Motor neuron (in vitro differentiated cells): ENCODE results near the gene CD2BP2. TPM values are rescaled to one million over a fixed set of nuclear protein-coding genes. Genes with fewer than 3 reads are reported as not detected.

Source experiments
- ATAC-seq, 8 experiments: fragments of 200-7000 bp; cut with Tn5 transposase; replicated peaks in 6 of 8; 2 replicates each; pipeline ENCODE4 v1.8.0; 2021; ENCODE audit warnings: mild to moderate bottlenecking in 8 of 8, moderate library complexity in 8 of 8
- H3K27ac ChIP-seq, 2 donors: fragments of 250-450 bp; sonication (Bioruptor Pico); 2 replicates each; pipeline ENCODE4 v1.9.0; 2021; ENCODE audit warnings: antibody characterized with exemption in 2 of 2, mild to moderate bottlenecking in 2 of 2, moderate library complexity in 1 of 2
- H3K4me1 ChIP-seq, 2 donors: fragments of 250-450 bp; sonication (Bioruptor Pico); replicated peaks in 1 of 2; 2 replicates each; pipeline ENCODE4 v1.6.1; 2021; ENCODE audit warnings: antibody characterized with exemption in 2 of 2, mild to moderate bottlenecking in 2 of 2, moderate library complexity in 1 of 2
- H3K4me3 ChIP-seq, 5 donors: fragments of 250-450 bp; sonication (Bioruptor Pico); 2 replicates each; pipeline ENCODE4 v1.9.0; 2021; ENCODE audit warnings: antibody characterized with exemption in 5 of 5, mild to moderate bottlenecking in 5 of 5, moderate library complexity in 4 of 5
- WGBS, 10 experiments: fragments of 450-650 bp; shearing (Covaris generic); methylation state at CpG; one replicate each; pipeline ENCODE4 v1.0.0; 2022; 5-methylcytosine and 5-hydroxymethylcytosine counted together
- in situ Hi-C, 9 experiments: fragments of 400-800 bp; cut with MboI; loops; one replicate each; pipeline ENCODE4 v1.15.0; 2021; ENCODE audit warnings: low sequenced_read_pairs in 9 of 9, low pct_unique_long_range_greater_than_20kb in 2 of 9; ENCODE audit not compliant: unreplicated experiment in 9 of 9
- total RNA-seq, 8 experiments: library from RNA; unstranded; fragments of 300-600 nt; gene quantifications; 2 replicates each; pipeline versions ENCODE4 v1.2.3 to v1.2.4, GENCODE V29; 2022

The CD2BP2 gene
- total RNA-seq, 8 experiments from 2014 or later = 36.3 to 60.7 (median 44.6) TPM

DNA sequence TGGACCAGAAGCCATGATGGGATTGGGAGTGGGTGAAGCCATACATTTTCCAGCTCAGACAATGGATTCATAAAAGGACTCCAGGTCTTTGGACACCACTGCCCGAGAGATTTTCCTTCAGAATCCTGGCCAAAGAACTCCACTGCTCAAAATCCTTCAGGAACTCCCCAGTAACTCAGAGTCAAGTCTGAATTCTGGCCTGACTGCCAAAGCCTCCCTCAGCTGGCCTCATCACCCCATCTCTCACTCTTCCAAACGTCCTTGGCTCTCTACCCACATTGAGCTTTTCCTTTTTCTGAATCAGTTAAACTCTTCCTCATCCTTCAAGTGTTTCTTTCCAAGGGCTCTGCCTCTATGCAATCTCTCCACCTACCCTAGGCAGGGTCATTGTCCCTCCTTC, 28.4 kb upstream of the CD2BP2 start:
- ATAC-seq = no peak
- in situ Hi-C loops = no loop called here
- H3K4me1 ChIP-seq = peaks cover 0 to 4% of the 10 kb centered on the region in 2 donors
- WGBS, 10 experiments = 0 to 67% (median 57%) methylated on average over 1 to 2 of the region's 2 CpGs; no CpG with 5 or more reads in 3 of the 10 experiments
- no peak overlapping the region for H3K4me3 ChIP-seq
- no peak overlapping the region for H3K27ac ChIP-seq

DNA sequence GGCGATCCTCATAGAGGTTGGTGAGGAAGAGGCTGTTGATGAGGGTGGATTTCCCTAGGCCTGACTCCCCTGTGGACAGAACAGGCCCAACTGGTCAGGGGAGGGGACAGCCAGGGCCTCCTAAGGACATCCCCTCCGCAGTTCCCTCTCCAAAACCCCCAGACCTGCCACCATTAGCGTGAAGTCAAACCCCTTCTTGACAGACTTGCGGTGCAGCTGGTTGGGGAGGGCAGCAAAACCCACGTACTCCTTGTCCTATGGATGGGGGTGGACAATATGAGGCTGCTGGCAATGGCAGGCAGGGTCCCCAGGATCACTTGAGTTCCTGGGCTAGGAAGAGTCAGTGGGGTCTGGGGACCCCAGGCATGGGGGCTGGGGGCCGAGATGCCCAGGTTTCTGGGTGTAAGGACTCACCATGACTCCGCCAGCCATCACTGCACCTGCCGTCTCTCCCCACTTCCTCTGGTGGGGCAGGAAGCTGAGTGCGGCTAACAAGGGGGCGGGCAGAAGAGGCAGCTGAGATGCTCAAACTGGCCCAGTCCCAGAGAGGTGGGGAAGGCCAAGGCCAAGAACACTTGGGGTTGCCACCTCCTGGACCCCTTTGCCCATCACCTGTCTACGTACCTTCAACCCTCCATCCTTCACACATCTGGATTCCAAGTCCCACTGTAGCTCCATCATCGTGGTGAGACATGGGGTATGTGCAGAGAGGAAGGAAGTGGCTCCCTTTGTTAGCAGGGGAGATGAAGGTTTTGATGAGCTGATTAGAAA, 27.2 kb upstream of the CD2BP2 start, which contains the start of gene SEPTIN1:
SEPTIN1 (minus strand) TSS at position 451 of the 771 bp plus-strand sequence; CDS start at position 432, 19 bp downstream.
- WGBS, 10 experiments = 0 to 87% (median 60%) methylated on average over 1 to 3 of the region's 12 CpGs; no CpG with 5 or more reads in 7 of the 10 experiments

DNA sequence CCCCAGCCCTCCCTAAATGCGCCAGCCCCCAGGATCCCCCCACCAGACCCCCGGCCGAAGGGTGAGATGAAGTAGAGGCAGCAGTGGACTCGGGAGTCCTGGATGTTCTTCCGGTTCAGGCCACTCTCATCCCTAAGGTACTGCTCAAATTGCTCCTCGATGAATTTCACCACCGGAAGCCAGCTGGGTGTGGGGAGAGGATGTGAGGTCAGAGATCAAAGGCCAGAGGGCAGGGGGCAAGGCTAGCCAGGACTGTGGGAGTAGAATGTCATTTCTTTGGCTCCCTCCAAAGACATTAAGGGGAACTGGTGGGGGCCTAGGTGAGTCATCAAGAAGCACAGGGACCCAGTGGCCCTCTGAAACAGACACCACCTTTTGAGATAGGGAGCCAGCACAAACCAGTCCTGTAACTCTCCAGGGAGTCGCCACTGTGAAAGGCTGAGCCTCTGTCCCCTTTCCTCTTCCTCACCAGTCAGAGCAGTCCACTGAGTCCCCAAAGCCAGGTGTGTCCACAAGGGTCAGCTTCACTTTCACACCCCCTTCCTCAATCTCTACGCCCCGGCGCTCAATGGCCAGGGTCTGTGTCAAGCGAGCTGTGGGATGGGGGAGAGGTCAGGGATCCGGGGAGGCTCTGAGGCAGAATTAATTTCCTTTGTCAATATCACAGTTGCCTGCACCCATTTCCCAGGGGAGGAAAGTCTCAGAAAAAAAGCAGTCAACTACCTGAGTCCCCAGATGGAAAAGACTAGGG, 26.4 kb upstream of the CD2BP2 start:
- in situ Hi-C loops = no loop called here
- no peak overlapping the region for H3K27ac ChIP-seq
- 75 to 100% (median 87%) methylated on average over 2 to 4 of the region's 13 CpGs; no CpG with 5 or more reads in 7 of the 10 experiments for WGBS, 10 experiments

More for the DNA sequence above, 27.2 kb upstream of the CD2BP2 start, which contains the start of gene SEPTIN1:
- Histone ChIP-seq H3K4me1 (peaks cover 2 to 6% of the 10 kb centered on the region in 2 donors), H3K27ac (no peak within 1 kb of the TSS), H3K4me3 (no peak within 1 kb of the TSS)
- ATAC-seq = no peak
- in situ Hi-C loops = no loop called here

DNA sequence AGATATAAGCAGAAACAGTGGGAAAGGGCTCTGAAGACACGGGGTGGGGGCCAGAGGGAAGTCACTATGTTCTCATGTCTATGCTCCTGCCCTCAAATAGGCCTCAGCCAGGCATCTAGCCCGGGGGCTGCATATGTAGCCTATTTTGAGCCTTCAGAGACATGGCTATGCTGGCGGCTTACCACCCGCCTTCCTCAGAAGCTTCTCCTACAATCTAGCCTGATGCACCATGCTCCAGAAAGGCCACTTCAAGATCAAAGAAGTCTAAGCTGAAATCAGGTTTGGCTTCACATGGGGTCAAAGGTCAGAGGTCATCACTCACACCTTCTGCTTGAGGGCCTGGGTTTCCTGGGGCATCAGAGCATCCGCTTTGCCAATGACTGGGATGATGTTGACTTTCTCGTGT, 25.7 kb upstream of the CD2BP2 start:
- H3K4me1 ChIP-seq = peaks cover 8 to 12% of the 10 kb centered on the region in 2 donors
- no peak overlapping the region for H3K27ac ChIP-seq
- H3K4me3 ChIP-seq = no peak overlapping the region
- 0 to 100% (median 83%) methylated on average over 1 to 3 of the region's 6 CpGs; no CpG with 5 or more reads in 4 of the 10 experiments for WGBS, 10 experiments
- in situ Hi-C loops = no loop called here
- ATAC-seq = no peak

More for the DNA sequence above, 26.4 kb upstream of the CD2BP2 start:
- Histone ChIP-seq H3K4me3 (no peak overlapping the region), H3K4me1 (peaks cover 8 to 12% of the 10 kb centered on the region in 2 donors)
- ATAC-seq = no peak

DNA sequence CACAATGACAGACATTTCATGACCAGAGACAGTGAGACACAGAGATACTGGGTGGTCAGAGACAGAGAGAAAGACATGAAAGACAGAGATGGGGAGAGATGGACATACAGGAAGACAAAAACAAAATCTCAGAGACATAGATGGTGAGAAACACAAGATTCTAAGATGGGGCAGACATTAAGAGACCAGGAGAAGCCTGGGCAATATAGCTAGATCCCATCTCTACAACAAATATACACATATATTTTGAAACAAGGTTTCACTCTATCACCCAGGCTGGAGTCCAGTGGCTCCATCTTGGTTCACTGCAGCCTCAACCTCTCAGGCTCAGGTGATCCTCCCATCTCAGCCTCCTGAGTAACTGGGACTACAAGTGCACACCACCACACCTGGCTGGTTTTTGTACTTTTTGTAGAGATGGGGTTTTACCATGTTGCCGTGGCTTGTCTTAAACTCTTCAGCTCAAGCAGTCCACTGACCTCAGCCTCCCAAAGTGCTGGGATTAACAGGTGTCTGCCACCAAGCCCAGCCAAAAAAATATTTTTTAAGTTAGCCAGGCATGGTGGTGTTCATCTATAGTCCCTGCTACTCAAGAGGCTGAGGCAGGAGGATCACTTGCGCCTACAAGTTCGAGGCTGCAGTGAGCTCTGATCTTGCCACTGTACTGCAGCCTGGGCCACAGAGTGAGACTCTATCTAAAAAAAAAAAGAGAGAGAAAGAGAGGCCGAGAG, 25.1 kb upstream of the CD2BP2 start:
- no peak overlapping the region for H3K27ac ChIP-seq
- in situ Hi-C loops = no loop called here
- WGBS, 10 experiments = 83 to 100% (median 100%) methylated on average over 1 to 3 of the region's 4 CpGs; no CpG with 5 or more reads in 5 of the 10 experiments
- H3K4me1 ChIP-seq = peaks cover 8 to 12% of the 10 kb centered on the region in 2 donors
- ATAC-seq = no peak
- H3K4me3 ChIP-seq = no peak overlapping the region

DNA sequence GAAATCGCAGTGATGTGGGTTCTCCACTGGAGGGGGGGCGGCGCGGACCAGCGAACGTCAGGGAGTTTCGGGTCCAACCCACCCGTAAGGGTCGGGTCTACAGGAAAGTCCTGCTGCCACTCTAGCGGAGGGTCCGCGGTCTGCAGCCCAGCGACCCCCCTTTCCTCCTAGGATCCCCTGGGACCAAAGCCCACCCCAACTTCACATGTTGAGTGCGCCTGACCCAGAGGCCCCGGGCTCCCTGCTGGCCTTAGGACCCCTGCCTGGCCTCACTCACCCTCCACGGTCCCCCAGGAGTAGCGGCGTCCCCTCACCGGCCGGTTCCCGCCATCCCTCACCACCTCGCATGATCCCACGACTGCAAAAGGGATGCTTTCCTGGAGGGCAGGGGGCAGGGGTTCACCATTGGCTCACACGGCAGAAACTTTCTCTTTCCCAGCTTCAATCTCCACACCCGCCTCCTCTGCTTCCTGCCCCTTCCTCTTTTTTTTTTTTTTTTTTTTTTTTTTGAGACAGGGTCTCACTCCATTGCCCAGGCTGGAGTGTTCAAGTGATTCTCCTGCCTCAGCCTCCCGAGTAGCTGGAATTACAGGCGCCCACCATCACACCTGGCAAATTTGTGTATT, 24.2 kb upstream of the CD2BP2 start:
- ATAC-seq = no peak
- Histone ChIP-seq H3K27ac (peak overlapping the region; percentile 64 to 100), H3K4me3 (peak overlapping the region; percentile 50 to 80 (median 52)), H3K4me1 (peaks cover 8 to 12% of the 10 kb centered on the region in 2 donors)
- in situ Hi-C loops = no loop called here
- WGBS, 10 experiments = 3 to 100% (median 68%) methylated on average over 1 to 11 of the region's 27 CpGs; no CpG with 5 or more reads in 2 of the 10 experiments

DNA sequence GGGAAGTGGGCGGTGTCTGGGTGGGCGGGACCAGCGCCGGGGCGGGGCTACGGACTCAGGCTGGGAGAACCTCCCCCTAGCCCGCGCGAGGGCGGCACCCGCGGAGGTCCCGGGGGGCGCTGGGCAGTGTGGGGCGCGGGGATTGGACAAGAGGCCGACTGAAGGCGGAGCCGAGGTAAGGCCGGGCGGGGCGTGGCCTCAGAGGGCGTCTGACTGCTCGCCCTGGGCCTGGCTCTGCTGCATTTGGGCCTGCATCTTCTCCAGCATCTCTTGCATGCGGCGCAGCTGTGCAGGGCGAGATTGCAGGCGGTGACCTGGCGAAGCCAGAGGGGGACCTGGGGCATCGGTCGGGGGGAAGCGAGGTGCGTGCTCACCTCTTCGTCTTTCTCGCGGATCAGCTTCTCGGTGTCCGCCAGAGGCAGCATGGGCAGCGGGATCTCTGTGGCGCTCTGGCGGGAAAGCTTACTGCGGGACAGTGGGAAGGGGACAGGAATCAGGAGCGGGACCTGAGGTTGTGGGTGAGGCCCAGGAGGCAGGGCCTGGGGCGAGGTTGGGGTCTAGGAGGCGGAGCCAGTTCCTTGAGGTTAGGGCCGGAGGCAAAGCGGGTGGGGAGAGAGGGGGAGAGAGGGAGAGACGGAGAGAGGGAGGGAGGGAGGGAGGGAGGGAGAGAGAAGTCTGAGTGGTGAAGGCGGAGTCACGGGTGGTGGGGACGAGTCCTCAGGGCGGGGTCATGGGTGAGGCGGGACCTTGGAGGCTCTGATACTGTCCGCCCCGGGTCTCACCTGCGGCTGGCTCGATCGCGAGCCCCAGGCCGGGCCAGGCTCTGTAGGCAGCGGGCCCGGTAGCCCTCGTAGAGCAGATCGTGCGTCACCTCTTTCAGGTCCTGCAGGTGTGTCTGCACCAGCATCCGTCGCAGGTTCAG, 23.4 kb upstream of the CD2BP2 start:
- in situ Hi-C loops = no loop called here
- 0% methylated on average over 2 to 10 of the region's 67 CpGs; no CpG with 5 or more reads in 8 of the 10 experiments for WGBS, 10 experiments
- Histone ChIP-seq H3K27ac (peak overlapping the region; percentile 97 to 100), H3K4me3 (peak overlapping the region; percentile 50 to 80 (median 52)), H3K4me1 (peaks cover 8 to 12% of the 10 kb centered on the region in 2 donors)
- peak; percentile 88 to 93 (median 92) for ATAC-seq

DNA sequence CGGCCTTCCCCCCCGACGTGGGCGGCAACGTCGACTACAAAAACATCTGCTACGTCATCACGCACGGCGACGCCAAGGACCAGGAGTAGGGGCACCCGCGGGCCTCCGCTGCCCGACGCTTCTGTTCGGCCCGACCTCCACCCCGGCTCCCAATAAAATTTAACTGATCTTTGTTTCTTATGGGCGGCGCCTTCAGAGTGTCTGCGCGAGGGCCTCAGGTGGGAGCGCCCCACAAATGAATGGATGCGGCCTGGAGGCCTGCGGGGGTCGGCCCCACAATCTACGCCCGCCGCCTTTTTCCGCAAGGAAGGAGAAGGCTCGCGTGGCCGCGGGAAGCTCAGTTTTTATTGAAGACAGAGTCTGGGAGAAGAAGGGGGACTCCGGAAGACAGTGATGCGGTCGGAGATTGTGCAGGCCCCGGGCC, 22.7 kb upstream of the CD2BP2 start:
- peak; percentile 57 to 71 (median 63) for ATAC-seq
- H3K4me3 ChIP-seq = peak overlapping the region; percentile 50 to 80 (median 52)
- in situ Hi-C loops = no loop called here
- peaks cover 8 to 12% of the 10 kb centered on the region in 2 donors for H3K4me1 ChIP-seq
- no CpG with 5 or more reads among the region's 39 CpGs for WGBS, 10 experiments
- H3K27ac ChIP-seq = peak overlapping the region; percentile 97 to 100

DNA sequence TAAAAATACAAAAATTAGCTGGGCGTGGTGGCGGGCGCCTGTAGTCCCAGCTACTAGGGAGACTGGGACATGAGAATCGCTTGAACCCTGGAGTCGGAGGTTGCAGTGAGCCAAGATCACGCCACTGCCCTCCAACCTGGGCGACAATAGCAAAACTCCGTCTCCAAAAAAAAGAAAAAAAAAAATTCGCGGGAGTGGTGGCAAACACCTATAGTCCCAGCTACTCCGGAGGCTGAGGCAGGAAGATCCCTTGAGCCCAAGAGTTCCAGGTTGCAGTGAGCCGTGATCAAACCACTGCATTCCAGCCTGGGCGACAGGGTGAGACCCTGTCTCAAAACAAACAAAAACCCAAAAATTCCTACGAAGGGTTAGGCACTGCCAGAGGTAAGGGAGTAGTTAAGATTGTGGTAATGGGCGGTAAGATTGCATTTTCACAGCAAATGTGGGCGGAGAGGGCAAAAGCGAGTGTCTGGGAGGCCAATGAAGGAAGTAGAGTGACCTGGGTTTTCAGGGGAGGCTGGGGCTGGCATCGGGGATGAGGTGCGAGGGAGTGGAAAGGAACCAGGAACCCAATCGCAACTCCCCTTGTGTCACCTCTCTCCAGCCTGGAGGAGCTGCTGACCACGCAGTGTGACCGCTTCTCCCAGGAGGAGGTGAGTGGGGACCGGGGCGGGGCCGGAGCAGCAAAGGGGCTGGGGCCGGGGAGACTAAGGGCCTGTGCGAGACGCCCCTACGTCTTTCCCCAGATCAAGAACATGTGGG, 22.1 kb upstream of the CD2BP2 start:
- no peak for ATAC-seq
- peak overlapping the region; percentile 50 to 80 (median 52) for H3K4me3 ChIP-seq
- H3K27ac ChIP-seq = peak overlapping the region; percentile 97 to 100
- in situ Hi-C loops = no loop called here
- H3K4me1 ChIP-seq = peaks cover 8 to 12% of the 10 kb centered on the region in 2 donors
- 40 to 100% (median 73%) methylated on average over 1 to 10 of the region's 29 CpGs; no CpG with 5 or more reads in 2 of the 10 experiments for WGBS, 10 experiments

DNA sequence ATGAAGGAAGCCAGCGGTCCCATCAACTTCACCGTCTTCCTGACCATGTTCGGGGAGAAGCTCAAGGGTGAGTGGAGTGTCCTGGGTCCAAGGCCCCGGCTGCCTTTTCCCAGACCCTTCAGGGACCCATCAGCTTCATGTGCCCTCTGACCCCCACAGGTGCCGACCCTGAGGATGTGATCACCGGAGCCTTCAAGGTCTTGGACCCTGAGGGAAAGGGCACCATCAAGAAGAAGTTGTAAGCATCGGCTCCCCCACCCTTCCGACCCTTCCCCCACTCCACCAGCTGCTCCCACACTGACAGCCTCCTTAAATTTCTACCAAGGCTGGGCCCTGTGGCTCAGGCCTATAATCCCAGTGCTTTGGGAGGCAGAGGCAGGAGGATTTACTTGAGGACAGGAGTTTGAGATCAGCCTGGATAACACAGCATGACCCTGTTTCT, 21.4 kb upstream of the CD2BP2 start:
- H3K4me3 ChIP-seq = no peak overlapping the region

DNA sequence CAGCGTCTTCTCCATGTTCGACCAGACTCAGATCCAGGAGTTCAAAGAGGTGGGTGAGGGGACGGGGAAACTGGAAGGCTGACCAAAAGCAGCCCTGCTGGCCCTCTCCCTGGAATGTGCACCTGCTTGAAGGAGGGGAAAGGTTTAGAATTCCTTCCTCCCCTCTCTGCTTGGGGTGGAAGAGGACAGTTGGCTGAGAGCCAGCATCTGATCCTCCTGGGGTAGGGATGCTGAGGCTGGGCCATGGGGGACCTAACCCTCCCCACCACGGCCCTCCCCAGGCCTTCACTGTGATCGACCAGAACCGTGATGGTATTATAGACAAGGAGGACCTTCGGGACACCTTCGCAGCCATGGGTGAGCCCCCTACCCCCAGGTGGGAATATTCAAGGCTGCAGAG, 20.8 kb upstream of the CD2BP2 start:
- no peak for ATAC-seq
- Histone ChIP-seq H3K4me1 (peaks cover 16 to 19% of the 10 kb centered on the region in 2 donors), H3K27ac (no peak overlapping the region), H3K4me3 (no peak overlapping the region)
- WGBS, 10 experiments = 60 to 88% methylated on average over 2 to 3 of the region's 8 CpGs; no CpG with 5 or more reads in 8 of the 10 experiments
- in situ Hi-C loops = no loop called here

More for the DNA sequence above, 21.4 kb upstream of the CD2BP2 start:
- H3K27ac ChIP-seq = no peak overlapping the region
- no peak for ATAC-seq
- WGBS, 10 experiments = 82 to 90% methylated on average over 2 of the region's 8 CpGs; no CpG with 5 or more reads in 8 of the 10 experiments
- H3K4me1 ChIP-seq = peaks cover 14 to 16% of the 10 kb centered on the region in 2 donors
- in situ Hi-C loops = no loop called here
